GM18507 (cell line): Measurements from ENCODE around the gene CCDC146.

ENCODE experiments used
- DNase-seq: peaks from one replicate; pipeline ENCODE4 v3.0.0; 2011; ENCODE audit warnings: low read depth; ENCODE audit not compliant: insufficient read length; ENCODE audit errors: extremely low spot score
- FAIRE-seq: peaks from 2 replicates; lab custom pipeline; 2011; peaks lifted over from hg19 to GRCh38; lab: Jason Lieb, UNC

Gene CCDC146

DNA sequence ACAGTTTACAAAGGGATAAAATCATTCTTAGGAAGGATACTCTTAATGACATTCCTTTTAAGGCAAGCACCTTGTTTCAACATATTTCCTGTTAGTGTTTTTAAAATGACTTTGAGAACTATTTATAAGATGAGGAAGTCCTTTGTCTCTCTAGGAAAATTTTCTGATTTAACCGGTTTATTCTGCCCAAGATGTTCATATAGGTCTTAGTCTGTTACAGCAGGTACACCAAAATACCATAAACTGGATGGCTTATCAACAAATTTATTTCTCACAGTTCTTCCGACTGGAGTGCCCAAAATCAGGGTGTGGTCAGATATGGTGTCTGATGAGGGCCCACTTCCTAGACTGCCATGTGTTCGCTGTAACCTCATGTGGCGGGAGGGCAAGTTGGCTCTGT is 215.8 kb downstream of the CCDC146 start:
- DNase-seq: no peak
- no peak for FAIRE-seq

DNA sequence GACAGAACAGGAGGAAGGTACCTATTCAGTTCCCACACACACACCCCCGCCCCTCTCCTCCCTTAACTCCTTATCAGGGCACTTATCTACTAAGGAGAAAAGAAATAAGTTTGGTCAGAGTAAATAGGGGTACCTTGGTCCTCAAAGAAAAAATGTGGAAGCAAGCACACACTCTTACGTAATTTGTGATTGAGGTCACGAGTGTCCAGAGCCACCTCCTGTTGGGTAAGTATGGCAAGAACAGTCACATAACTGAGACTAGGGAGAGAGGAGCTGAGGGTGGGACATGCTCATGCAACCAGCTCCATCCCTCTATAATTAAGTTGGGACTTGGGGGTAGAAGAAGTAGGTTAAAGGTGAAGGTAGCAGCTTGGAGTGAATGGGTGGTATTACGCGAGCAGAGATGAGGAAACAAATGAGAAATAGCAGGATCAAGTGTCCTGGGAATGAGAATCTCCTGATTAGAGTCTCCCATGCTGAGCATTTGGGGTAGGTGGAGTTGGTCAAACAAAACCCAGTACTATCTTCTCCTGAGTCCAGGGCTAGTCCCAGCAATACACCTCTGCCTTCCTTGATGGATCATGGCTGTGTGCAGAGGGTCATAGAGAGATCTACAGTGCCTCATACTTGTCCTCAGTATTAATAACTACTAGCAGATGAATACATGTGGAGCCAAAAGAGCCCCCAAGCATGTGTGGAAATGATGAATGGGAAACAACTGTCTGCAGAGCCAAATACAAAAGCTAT is 216.6 kb downstream of the CCDC146 start:
- no peak for FAIRE-seq

GRCh38 chr7:77339726-77340125 is 217.3 kb downstream of the CCDC146 start:
- no peak for DNase-seq
- FAIRE-seq: no peak

More for the DNA sequence above, 216.6 kb downstream of the CCDC146 start:
- no peak for DNase-seq
